ENCODE data around the gene TMED9.

DNA sequence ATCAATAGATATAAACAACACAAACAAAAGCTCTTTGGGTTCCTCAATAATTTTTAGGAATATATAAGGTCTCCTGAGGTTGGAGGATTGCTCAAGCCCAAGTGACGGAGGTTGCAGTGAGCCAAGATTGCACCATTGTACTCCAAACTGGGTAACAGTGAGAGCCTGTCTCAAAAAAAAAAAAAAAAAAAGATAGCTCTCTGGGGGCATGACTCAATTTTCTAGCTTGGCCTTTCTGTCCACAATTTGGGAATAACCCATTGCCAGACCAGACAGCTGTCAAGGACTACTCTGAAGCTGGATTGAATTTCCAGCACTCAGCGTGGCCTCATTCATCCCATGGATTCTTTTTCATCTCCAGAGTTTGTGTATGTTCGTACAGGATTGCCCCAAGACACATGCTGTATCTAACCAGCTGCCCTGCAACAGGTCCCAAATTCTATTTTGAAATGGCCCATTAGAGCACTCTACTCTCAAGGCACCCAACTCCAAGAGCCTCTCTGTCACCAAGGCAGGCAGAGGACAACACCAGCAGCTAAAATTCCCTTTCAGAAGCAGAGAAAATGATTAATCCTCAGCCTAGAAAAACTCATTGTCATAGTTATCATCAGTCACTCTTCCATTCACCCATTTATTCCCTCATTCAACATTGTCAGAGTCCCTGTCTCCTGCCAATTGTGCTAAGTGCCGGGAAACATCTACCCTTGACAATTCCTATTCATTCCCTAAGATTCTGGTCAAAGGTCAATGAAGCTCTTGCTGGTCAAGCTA lies 46.3 kb upstream of the TMED9 start:
- TF ChIP-seq, protein P1, sequence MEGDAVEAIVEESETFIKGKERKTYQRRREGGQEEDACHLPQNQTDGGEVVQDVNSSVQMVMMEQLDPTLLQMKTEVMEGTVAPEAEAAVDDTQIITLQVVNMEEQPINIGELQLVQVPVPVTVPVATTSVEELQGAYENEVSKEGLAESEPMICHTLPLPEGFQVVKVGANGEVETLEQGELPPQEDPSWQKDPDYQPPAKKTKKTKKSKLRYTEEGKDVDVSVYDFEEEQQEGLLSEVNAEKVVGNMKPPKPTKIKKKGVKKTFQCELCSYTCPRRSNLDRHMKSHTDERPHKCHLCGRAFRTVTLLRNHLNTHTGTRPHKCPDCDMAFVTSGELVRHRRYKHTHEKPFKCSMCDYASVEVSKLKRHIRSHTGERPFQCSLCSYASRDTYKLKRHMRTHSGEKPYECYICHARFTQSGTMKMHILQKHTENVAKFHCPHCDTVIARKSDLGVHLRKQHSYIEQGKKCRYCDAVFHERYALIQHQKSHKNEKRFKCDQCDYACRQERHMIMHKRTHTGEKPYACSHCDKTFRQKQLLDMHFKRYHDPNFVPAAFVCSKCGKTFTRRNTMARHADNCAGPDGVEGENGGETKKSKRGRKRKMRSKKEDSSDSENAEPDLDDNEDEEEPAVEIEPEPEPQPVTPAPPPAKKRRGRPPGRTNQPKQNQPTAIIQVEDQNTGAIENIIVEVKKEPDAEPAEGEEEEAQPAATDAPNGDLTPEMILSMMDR (IDR thresholded peaks at IDR 0.05) = no peak
- no peak for TF ChIP-seq POLR2A (IDR thresholded peaks at IDR 0.05)
